PC-3 (cell line): Measurements from ENCODE around the gene CNPY1.

ENCODE experiments used
- CTCF ChIP-seq: fragments of 300-600 bp; sonication (generic); conservative IDR thresholded peaks from 2 replicates; pipeline ENCODE4 v1.5.1; 2017; ENCODE audit warnings: antibody characterized with exemption, low read depth, mild to moderate bottlenecking, low read length
- EZH2 ChIP-seq: fragments of 300-600 bp; sonication (generic); IDR thresholded peaks from one replicate; pipeline ENCODE4 v1.6.1; 2017; ENCODE audit warnings: antibody characterized with exemption, mild to moderate bottlenecking, low read length; ENCODE audit not compliant: unreplicated experiment

- TF ChIP-seq CTCF (no peak), EZH2 (no peak)
Observed at GRCh38 chr7:155483245-155483644, 63.1 kb downstream of the CNPY1 start.
